AG09319 (cell line): ENCODE data around the gene HUNK.

Experiments
- DNase-seq: peaks from one replicate; pipeline ENCODE4 v3.0.0-alpha.2; 2010; ENCODE audit warnings: low read depth; ENCODE audit errors: extremely low read depth
- TF ChIP-seq, protein P1 (sequence below): IDR thresholded peaks from 2 replicates; pipeline ENCODE4 v1.5.1; 2011; ENCODE audit warnings: low read depth, mild to moderate bottlenecking, inconsistent platforms, low read length, moderate library complexity

The HUNK gene

DNA sequence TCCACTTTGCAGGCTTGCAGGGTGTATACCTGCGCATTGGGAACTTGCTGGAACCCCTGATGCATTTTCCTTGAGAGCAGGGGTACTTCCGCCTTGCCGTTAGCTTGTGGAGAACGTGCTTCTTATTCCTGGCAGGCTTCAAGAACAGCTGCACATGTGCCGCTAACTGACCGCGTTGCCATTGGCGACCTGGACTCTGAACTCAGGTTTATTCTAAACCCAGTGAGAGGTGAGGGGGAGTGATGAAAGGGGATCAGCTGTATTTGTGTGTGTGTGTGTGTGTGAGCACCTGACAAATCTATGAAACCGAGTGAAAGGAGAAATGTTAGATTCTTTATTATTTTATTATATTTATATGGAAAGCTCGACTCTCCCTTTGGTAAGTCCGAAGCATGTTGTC lies 128.6 kb downstream of the HUNK start:
- DNase-seq, result no peak
- TF ChIP-seq, protein P1, sequence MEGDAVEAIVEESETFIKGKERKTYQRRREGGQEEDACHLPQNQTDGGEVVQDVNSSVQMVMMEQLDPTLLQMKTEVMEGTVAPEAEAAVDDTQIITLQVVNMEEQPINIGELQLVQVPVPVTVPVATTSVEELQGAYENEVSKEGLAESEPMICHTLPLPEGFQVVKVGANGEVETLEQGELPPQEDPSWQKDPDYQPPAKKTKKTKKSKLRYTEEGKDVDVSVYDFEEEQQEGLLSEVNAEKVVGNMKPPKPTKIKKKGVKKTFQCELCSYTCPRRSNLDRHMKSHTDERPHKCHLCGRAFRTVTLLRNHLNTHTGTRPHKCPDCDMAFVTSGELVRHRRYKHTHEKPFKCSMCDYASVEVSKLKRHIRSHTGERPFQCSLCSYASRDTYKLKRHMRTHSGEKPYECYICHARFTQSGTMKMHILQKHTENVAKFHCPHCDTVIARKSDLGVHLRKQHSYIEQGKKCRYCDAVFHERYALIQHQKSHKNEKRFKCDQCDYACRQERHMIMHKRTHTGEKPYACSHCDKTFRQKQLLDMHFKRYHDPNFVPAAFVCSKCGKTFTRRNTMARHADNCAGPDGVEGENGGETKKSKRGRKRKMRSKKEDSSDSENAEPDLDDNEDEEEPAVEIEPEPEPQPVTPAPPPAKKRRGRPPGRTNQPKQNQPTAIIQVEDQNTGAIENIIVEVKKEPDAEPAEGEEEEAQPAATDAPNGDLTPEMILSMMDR, result no peak

DNA sequence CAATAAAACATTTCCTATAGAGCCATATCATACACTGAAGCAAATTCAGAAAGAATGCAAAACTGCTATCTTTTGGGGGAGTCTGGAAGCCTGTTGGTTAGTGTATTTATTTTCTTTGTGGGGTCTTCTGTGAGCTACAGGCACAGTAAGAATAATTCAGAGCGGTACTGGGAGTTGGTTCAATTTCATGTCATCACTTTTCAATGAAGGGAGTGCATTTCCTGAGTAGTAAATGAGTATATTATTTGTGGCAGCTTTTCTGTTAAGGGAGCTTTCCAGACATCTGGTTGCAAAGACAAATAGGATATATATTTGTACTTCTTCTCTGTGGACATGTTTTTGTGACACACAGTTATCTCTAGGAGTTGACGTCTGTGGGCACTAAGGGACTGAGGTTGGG lies 130.6 kb downstream of the HUNK start:
- TF ChIP-seq, protein P1, result no peak
- no peak for DNase-seq

DNA sequence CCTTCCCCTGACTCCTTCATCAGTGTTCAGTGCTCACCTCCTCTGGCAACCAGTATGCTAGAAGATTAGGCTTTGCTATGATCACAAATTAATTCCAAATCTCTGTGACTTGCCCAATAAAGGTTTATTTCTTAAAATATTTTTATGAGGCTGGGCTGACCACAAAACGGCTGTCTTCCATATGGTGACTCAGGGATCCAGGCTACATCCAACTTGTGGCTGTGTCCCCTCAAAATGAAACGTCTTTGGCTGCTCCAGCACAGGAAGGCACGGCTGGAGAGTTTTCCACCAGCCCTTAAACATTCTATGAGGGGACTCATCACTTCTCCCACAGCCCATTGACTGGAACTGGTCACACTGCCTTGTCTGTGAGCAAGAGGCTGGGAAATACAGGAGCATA lies 131.5 kb downstream of the HUNK start:
- TF ChIP-seq, protein P1, result no peak
- DNase-seq, result no peak

DNA sequence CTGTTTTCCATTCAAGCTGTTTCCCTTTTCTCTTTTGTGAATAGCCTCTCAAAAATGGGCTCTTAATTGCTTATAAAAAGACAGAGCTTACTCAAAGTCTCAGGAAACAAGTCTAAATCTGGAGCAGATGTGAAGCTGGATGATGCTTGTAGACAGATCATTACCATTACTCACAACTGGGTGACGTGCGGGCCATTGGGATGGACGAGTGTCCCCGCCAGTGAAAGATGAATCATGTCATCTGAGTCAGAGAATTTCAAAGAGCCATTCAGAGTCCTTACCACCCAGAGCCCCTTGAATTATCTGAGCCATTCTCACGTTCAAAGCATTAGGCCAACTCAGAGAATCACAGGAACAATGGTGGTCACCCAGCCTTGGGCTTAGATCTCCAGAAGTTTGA lies 134.6 kb downstream of the HUNK start:
- peak; percentile 24 for DNase-seq
- TF ChIP-seq, protein P1, result no peak

DNA sequence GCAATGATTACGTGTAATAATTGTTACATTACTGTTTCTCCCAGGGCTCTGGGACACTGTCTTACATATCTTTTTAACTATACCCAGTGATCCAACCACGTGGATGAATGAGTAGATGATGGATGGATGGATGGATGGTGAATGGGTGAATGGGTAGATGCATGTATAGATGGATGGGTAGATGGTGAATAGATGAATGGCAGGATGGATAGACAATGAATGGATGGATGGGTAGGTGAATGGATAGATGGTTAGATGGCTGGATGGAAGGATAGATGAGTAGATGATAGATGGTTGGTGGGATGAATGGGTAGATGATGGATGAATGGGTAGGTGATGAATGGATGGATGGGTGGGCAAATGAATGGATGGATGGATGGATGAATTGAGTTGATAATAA lies 135.9 kb downstream of the HUNK start:
- TF ChIP-seq, protein P1, result no peak
- DNase-seq, result no peak

DNA sequence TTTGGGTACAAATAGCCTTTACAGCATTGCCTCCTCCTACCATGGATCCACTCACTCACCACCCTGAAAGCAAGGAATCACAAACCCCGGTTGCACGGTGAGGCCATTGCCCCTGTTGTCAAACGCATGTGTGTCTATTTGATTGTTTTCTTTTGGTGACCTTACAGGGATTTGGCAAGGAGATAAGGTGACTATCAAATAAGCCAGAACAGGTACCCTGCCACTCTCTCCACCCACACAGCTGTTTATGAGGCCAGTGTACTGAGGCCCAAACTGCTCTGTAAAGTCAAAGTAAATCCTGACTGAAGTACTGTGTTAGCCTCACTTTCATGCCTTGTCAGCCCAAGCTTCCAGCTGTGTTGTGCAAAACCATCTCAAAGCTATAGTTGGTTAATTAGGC lies 136.4 kb downstream of the HUNK start:
- TF ChIP-seq, protein P1, result no peak
- no peak for DNase-seq

DNA sequence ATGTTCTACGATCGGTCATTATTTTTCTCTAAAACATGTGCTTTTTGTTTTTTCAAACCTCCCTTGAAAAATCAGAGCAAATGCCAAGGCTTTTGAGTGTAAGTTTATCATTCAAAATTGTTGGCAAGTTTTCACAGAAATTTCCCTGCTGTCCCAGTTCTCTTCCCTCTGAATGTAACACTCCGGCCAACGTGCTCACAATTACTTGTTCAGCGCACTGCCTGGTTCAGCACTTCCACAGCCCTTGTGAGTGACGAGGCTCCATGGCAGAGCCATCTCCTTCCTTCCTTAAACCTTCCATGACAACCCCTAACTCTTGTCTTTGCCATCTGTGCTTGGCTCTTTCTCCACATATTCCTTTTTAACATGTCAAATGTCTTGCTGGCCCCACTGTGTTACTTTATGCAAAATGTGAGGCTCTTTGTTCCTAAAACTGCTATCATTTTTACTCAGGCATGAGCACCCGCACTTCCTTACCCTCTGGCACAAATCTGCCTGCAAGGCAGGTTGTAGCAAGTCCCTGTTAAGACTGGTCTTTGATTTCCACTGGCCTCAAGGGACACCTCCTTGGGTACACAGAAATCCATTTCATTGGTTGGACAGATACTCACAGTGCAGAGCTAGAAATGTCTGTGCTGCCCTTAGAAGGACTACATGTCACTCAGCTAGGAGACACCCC lies 142.8 kb downstream of the HUNK start:
- TF ChIP-seq, protein P1, result no peak
- DNase-seq, result no peak
